ENCODE data around the gene SLIT3. TPM values are rescaled to one million over a fixed set of nuclear protein-coding genes. Genes with fewer than 3 reads are reported as not detected.

SLIT3 gene
- total RNA-seq, 1 donor from 2014 or later: 0.22 TPM

- peak; percentile 77 for DNase-seq (ENCODE audit: low spot score)
- H3K4me3 Mint-ChIP-seq: peak overlapping the region; percentile 33
- no peaks in the 10 kb centered on the region for H3K27me3 ChIP-seq
- peak overlapping the region; percentile 61 for H3K27ac Mint-ChIP-seq
- no peak overlapping the region for H2AFZ ChIP-seq (replicated peaks)
- H3K4me2 ChIP-seq: peak overlapping the region; percentile 63
- peaks cover 37% of the 10 kb centered on the region for H3K4me1 Mint-ChIP-seq
- H3K27ac ChIP-seq: no peak overlapping the region
- H3K27me3 Mint-ChIP-seq (ENCODE audit: insufficient read depth, low read depth): peaks cover 2% of the 10 kb centered on the region
- no peaks in the 10 kb centered on the region for H3K79me2 ChIP-seq (ENCODE audit: low read depth)
- H3K36me3 ChIP-seq: no peaks in the 10 kb centered on the region
- H3K4me1 ChIP-seq: peaks cover 14% of the 10 kb centered on the region
- TF ChIP-seq EZH2phosphoT487 (IDR thresholded peaks at IDR 0.05) (no peak), CTCF (IDR thresholded peaks at IDR 0.05) (no peak), EZH2 (IDR thresholded peaks at IDR 0.05) (no peak)
- H4K20me1 ChIP-seq (ENCODE audit: low read depth): no peaks in the 10 kb centered on the region
- H3K4me3 ChIP-seq: no peak overlapping the region
- H3K9ac ChIP-seq: no peak overlapping the region
- no peaks in the 10 kb centered on the region for H3K9me3 Mint-ChIP-seq
- H3K9me3 ChIP-seq (ENCODE audit: low read depth): no peaks in the 10 kb centered on the region
- peaks cover 13% of the 10 kb centered on the region for H3F3A ChIP-seq (ENCODE audit: low read depth)
- no peaks in the 10 kb centered on the region for H3K36me3 Mint-ChIP-seq
Measured at GRCh38 chr5:168865968-168866367, 435.0 kb downstream of the SLIT3 start.

DNA sequence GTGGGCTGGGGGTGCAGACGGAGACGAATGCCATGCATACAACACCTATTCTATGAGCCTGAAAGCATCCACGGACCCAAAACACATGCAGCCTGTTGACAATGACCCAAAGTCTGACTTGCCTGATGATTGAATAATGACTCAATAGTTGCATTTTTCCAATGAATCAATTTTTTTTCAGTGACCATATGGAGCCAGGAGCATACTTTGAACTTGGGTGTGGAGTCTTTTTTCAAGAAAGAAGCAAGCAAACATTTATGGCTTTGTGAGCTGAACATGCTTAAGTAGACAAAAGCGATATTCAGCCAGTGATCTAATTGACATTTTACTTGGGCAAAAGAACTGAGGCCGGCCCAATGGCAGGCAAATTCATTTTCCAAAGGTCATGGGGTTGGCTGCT, 437.9 kb downstream of the SLIT3 start:
- H3K79me2 ChIP-seq (ENCODE audit: low read depth): no peaks in the 10 kb centered on the region
- DNase-seq (ENCODE audit: low spot score): no peak
- no peaks in the 10 kb centered on the region for H3K9me3 ChIP-seq (ENCODE audit: low read depth)
- H3K4me1 ChIP-seq: peaks cover 14% of the 10 kb centered on the region
- Mint-ChIP-seq H3K9me3 (no peaks in the 10 kb centered on the region), H3K4me3 (no peak overlapping the region), H3K27ac (peak overlapping the region; percentile 26), H3K27me3 (ENCODE audit: insufficient read depth, low read depth) (peaks cover 5% of the 10 kb centered on the region), H3K36me3 (no peaks in the 10 kb centered on the region), H3K4me1 (peaks cover 30% of the 10 kb centered on the region)
- H4K20me1 ChIP-seq (ENCODE audit: low read depth): no peaks in the 10 kb centered on the region
- no peaks in the 10 kb centered on the region for H3K36me3 ChIP-seq
- H3K4me3 ChIP-seq: no peak overlapping the region
- H3K9ac ChIP-seq: no peak overlapping the region
- H3K27me3 ChIP-seq: no peaks in the 10 kb centered on the region
- peaks cover 13% of the 10 kb centered on the region for H3F3A ChIP-seq (ENCODE audit: low read depth)
- no peak overlapping the region for H3K4me2 ChIP-seq
- H3K27ac ChIP-seq: no peak overlapping the region
- no peak for TF ChIP-seq EZH2phosphoT487 (IDR thresholded peaks at IDR 0.05)
- no peak for TF ChIP-seq EZH2 (IDR thresholded peaks at IDR 0.05)
- TF ChIP-seq CTCF (IDR thresholded peaks at IDR 0.05): no peak
- no peak overlapping the region for H2AFZ ChIP-seq (replicated peaks)

- Histone ChIP-seq H3K27me3 (no peaks in the 10 kb centered on the region), H3K9me3 (ENCODE audit: low read depth) (no peaks in the 10 kb centered on the region), H3K9ac (no peak overlapping the region), H3K4me1 (peaks cover 16% of the 10 kb centered on the region), H2AFZ (replicated peaks) (no peak overlapping the region), H3K79me2 (ENCODE audit: low read depth) (no peaks in the 10 kb centered on the region), H3K27ac (no peak overlapping the region), H3K36me3 (no peaks in the 10 kb centered on the region), H3K4me2 (no peak overlapping the region), H3F3A (ENCODE audit: low read depth) (peaks cover 4% of the 10 kb centered on the region), H3K4me3 (no peak overlapping the region), H4K20me1 (ENCODE audit: low read depth) (no peaks in the 10 kb centered on the region)
- H3K36me3 Mint-ChIP-seq: peaks cover under 1% of the 10 kb centered on the region
- no peak overlapping the region for H3K27ac Mint-ChIP-seq
- no peak for TF ChIP-seq EZH2phosphoT487 (IDR thresholded peaks at IDR 0.05)
- TF ChIP-seq EZH2 (IDR thresholded peaks at IDR 0.05): no peak
- TF ChIP-seq CTCF (IDR thresholded peaks at IDR 0.05): no peak
- H3K27me3 Mint-ChIP-seq (ENCODE audit: insufficient read depth, low read depth): peaks cover 12% of the 10 kb centered on the region
- no peak for DNase-seq (ENCODE audit: low spot score)
- no peak overlapping the region for H3K4me3 Mint-ChIP-seq
- peaks cover under 1% of the 10 kb centered on the region for H3K9me3 Mint-ChIP-seq
- H3K4me1 Mint-ChIP-seq: peaks cover 35% of the 10 kb centered on the region
Measured at GRCh38 chr5:168860503-168860902, 440.4 kb downstream of the SLIT3 start.
